Stimulated activated CD4-positive, alpha-beta T cell treated with anti-CD3 and anti-CD28 coated beads, Interleukin-1b, Interleukin-23, amount 100 ng/mL, for 1 hour (primary cell): ENCODE measurements around the gene FARS2.

Experiments
- DNase-seq, 2 donors: peaks; one replicate each; pipeline ENCODE4 v3.0.0-alpha.2; 2020; ENCODE audit warnings: low read depth in 2 of 2

The FARS2 gene

DNA sequence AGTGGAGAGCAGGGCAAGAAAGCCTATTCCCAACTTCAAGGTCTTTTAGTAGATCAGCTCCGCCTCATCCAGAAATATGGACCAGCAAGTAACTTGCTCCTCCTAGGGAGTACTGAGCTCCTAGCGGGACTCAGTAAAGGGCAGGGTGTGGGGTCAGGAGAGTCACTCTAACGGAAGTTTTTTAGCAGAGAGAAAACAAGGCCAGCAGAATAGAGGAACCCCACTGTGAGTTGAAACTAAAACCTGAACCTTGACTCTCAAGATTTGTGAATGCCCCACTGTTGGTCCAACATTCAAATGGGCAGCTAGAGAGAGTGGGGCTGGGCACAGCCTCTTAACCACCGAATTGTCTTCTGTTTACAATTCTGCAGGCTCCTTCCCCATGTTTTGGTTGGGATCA, 244.8 kb downstream of the FARS2 start:
- no peak for DNase-seq

DNA sequence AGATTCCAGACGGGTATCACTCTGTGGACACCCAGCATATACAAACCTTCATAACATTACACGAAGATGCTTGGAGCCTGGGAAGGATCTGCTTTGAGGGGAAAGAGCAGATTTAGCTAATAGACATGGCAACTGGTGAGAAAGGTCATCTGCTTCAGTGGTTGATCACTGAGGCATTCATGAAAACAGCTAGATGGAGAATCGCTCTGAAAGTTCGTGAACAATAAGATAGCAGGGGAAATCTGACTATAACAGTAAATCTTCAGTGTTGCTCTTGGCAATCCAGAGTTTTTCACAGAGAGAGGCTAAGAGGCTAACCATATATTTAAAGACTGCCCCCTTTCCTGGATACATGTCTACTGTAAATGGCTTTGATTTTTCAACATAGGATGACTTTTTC, 245.3 kb downstream of the FARS2 start:
- DNase-seq: no peak

DNA sequence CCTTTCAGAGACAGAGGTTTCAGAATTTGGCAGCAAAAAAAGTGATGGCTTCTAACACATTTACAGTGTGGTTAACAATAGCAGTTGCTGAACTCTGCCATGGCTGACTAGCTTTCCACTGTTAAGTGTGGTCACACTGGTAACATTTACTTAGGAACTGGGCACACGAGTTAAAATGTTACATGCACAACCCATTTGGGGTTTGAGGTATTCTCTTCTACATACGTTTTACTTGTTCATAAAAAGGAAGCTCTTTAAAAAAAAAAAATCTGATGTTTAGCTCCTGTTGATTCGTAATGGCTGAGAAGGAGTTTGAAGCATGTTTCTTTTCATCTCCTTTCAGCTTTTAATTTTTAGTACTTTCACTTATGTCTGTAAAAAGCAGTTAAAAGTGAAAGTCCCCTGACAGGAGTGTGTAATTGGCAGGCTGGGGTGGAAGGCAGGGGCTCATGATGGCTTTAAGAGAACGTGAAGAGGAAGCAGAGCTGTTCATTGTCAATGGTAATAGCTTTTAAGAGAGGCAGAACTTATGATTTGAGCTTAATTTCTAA, 245.9 kb downstream of the FARS2 start:
- no peak for DNase-seq

DNA sequence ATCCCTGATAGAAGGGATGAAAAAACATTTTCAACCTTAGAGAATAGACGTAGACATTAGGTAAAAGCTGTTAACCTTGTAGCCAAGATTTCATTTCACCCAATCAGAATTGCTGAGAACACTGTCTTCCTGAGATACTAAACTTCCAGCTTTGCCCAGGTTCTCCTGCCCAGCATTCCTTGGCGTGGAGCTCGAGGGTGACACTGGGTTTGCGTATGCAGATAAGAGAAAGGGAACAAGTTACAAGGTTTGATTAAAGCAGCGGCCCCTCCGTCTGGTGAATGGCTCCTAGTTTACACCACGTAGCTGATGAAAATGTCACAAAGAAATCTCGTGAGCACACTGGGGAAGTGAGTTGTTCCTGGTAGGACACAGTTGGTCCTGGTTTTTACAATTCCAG, 247.8 kb downstream of the FARS2 start:
- no peak for DNase-seq

DNA sequence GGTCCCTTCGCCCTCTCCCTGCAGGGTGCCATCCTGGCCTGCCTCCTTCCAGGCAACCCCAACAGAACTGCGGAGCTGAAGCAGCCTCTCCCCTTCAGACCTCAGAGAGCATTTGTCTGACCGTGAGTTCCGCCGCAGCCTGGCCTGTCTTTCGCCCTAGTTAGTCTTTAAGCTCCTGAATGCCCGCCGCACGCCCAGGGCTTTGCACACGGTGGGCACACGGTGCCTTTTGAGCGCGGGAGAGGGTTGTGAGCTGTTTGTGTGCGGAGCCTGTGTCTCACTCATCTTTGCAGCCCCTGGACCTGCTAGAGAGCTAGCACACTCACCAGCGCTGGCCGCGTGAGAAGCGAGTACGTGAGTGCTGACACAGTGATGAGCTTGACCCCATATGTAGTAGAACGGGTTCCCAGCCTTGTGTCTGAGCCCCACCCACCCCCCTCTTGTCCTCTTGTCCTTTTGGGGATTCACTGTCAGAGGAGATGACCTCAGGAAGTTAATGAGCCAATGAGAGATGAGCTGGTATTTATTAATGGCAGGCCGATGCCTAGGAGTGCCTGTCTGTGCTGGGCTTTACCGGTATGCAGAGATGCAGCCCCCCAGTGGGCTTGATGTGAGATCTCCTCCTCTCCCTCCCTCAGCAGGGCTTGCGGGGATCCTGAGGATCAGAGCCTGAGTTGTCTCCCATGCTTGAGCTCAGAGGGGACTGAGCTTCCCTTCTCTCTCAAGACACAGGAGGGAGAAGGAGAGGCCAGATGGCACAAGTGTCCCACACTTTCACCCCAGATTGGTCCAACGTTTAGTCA, 249.2 kb downstream of the FARS2 start:
- DNase-seq: no peak

DNA sequence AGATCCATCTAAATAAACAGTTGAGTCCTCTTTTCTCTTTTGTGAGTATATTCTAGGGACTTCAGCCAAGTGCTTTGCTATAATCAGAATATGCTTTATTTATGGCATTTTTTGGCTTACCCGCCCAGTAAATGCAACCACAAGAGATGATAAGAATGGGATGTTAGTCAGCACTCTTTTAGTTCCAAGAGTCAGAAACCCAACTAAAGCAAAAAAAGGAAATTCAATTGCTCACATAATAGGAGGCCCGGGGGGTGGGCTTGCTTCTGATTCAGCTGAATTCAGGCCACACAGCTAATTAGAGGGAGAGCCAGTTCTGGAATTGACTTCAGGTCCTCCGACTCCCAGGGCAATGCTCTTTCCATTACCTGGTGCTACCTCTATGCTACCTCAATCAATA, 250.6 kb downstream of the FARS2 start:
- DNase-seq: no peak

DNA sequence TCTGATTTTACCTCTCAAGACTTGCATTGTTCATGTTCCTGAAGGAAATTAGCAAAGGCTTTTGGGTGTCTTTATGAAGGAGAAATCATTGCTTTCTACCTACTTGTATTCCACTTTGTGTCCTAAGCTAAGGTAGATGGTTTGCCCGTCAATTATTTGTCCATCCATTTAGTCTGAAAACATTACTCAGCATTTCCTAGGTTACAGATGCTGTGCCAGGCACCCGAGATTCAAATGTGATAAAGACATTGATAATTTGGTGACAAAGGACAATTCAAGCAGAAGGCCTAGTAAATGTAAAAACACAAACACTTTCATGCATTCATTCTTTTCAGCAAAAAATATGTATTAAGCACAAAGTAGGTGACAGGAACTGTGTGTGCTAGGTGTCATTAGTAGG, 251.1 kb downstream of the FARS2 start:
- no peak for DNase-seq

DNA sequence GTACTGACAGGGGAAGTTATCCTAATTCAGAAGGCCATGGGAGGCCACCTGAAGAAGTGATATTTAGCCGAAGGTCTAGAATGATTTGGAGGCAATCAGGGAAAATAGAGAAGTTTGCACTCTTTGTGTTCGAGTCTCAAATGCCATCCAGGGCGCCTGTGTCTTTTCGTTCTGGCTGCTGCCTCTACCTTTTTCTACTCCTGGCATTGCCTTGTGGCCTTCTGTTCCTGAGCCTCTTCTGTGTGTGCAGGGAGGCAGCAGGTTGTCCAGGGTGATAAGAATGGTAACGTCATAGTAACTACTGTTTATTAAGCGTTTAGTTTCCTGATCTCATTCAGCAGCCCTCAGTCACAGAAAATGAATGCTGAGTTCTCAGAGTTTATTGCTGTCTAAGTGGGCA, 252.1 kb downstream of the FARS2 start:
- DNase-seq: no peak

DNA sequence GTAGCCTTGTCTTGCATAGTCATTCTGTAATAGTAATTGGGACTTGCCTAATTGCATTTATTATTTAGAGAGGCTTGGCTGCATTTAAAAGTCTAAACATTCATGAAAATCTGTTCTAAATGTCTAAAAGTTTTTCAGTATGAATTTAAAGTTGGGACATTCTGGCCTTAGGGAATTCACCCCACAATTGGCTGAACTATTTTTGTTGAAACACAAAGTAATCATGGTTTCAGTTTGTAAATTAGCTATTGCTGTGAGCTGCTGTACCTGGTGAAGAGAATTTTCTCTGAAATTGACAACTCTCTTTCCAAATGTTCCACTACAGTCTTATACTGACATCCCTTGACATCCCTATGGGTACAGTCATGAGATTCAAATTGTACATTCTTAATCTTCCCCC, 253.0 kb downstream of the FARS2 start:
- DNase-seq: no peak

DNA sequence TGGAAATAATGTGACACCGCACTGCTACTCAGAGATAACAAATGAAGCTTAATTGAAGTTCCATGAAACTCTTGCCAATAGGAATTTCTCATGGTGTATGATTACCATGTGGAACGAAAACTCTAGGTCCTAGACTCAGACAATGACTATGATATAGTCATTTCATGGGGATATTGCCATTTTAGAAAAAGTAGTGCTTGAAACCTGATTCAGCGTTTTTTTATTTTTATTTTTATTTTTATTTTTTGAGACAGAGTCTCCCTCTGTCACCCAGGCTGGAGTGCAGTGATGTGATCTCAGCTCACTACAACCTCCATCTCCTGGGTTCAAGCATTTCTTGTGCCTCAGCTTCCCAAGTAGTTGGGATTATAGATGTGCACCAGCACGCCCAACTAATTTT, 253.9 kb downstream of the FARS2 start:
- no peak for DNase-seq

DNA sequence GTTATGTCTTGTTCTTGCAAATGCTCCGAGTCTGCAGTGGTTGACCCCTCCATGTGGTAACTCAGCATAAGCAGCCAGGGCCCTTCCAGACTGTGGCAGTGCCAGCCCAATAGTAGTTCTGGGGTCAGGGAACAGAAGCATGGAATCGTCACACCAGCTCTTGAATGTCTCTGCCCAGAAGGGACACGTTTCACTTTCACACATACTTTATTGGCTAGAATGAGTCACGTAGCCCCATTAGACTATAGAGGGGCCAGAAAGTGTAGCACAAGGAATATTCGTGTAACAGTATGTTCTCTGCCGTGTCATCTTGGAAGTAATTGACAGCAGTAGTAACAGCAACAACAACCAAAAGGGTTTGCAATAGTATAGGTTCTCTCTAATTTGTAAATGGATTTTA, 254.7 kb downstream of the FARS2 start:
- DNase-seq: no peak

DNA sequence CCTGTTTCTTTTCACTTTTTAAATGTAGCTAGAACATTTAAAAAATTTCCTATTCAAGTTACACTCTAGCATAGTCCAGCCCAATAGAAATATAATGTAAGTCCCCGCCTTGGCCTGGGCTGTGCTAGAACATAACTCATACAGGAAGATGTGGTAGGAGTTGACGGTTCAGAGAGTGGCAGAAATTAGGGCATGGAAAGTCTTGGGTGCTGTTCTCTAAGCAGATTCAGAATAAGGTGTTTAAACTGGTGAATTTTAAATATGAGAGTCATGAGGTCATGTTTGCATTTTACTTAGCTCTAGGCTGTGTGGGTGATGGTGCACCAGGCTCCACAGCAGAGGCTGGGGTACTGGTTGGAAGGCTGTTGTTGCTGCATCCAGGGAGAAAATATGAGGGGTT, 256.5 kb downstream of the FARS2 start:
- no peak for DNase-seq

DNA sequence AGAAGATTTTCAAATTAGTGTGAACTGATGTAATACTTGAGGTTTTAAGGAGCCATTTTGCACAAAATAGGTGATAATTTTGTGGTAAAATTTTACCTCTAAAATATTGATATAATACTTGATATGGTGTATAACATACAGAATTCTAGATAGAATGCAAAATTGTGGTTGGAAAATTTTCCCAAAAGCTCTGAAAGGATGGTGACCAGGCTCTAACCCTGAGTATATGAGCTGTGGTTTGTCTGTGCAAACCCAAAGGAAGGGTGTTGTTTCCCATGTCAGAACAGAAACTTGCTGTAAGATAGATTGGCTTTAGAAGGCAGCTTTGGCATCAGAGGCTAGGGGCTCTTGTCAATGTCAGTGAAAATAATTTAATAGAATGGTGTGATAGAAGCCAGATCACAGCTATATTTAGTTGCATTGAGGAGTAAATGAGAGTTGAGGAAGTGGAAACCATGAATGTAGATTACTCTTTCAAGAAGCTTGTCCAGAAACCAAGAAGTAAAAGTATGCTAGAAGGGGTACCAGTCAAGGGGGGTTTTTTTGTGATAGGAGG, 257.7 kb downstream of the FARS2 start:
- no peak for DNase-seq

DNA sequence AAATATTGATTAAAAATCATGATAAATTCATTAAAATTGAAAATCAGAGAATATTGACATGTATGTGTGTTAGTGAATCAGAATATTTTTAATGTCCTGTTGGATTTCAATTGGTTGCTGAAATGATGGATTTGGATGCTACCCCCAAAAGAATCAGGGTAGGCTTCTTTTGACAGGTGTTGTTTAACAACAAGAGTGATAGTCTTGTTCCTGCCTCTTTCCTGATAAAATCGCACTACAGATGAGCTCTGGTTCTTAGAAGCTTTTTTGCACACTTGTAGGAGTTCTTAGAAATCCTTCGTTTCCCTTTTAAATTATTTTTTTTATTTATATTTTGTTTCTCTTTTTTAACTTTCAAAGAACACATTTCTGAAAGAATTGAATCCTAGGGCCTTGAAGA, 259.5 kb downstream of the FARS2 start:
- DNase-seq: no peak

DNA sequence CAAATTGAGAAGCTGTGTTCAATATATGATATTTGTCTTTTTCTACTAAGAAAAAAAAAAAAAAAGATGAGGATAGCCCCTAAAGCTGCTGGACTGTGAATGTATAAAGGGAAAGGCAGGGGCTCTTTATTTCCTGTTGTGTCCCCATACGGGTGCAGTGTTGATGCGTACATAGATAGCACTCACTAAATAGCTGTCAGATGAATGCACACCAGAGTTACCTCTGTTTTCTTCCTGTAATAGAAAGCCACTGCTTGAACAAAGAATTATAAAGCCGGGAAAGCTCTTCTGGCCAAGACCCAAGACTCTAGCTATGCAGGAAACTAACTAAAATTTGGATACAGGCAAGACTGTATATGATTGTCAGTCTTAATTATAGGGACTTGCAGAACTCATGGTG, 260.0 kb downstream of the FARS2 start:
- DNase-seq: no peak

DNA sequence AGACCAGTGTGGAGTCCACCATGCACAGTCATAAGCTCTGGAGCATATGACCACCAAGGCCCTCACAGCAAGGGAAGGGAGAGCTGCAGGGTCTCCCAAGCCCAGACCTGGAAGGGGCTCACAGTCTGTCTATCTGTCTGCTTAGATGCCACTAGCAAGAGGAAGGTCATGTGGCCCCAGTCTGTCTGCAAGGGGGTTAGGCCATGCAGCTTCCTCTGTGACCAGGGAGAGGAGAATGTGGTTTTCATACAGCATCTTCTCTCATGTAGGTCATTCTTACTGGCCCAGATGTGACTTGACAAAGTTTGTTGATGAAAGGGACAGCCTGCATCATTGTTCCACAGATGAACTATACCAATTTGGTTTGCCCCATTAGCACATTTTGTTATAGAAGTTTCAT, 260.8 kb downstream of the FARS2 start:
- DNase-seq: no peak

DNA sequence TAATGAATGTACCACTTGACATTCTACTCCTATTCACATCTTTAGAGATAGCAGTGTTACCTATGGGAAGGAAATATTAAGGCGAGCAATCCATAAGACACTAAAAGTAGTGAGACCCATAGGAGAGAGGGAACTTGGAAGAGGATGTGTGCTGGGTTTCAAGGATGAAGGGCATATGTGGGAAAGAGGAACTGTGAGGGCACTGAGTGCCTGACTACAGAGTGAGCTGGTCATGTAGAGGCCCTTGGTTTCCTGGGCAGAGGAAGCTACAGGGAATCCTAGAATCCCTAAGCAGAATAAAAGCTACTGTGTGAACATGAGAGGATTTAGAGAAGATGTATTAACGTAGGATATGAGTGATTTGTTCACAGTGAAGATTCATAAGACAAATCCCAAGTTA, 262.8 kb downstream of the FARS2 start:
- no peak for DNase-seq

DNA sequence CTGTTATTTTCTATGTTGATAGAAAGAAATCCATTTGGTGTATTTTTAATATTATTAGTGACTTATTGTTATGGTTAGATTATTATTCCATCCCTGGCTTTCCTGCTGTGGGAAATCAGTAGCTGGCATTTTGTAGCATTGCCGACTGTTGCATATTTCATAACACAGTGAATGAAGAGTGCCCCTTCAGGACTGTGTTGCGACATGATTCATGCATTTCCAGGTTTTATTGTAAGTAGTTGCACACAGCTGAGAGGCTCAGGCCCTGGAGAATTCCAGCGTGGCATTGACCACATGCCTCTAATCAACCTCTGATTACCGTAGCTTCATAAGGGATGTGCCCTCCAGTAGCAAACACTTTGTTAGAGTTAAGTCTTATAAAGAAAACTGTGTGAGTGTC, 263.9 kb downstream of the FARS2 start:
- DNase-seq: no peak

DNA sequence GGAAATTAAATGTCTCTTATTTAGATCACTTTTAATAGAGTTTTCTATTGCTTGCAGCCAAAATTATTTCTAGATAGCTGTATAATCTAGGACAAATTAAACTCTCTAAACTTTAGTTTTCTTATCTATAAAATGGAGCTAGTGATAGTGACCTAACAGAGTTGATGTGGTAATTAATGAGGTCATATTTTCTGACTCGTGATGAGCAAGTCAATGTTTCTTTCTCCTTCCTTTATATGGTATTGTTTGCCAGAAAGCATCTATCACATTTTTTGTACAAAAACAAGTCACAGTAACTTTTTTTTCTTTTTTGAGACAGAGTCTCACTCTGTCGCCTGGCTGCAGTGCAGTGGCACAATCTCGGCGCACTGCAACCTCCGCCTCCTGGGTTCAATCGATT, 267.7 kb downstream of the FARS2 start:
- DNase-seq: no peak

DNA sequence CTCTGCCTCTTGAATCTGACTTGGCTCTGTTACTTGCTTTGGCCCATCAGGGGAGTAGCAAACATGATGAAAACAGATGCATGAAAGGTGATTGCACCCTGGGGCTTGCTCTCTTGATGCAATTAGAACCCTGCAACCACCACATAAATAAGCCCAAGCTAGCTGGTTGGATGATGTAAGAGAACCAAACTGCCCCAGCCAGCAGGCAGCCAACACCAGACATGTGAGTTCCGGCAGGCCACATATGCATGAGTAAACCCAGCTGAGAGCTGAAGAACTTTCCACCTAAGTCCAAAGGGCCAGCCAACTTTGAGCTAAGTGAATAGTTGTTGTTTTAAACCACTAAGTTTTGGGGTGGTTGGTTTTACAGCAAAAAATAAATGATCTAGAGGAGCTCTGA, 268.4 kb downstream of the FARS2 start:
- no peak for DNase-seq

DNA sequence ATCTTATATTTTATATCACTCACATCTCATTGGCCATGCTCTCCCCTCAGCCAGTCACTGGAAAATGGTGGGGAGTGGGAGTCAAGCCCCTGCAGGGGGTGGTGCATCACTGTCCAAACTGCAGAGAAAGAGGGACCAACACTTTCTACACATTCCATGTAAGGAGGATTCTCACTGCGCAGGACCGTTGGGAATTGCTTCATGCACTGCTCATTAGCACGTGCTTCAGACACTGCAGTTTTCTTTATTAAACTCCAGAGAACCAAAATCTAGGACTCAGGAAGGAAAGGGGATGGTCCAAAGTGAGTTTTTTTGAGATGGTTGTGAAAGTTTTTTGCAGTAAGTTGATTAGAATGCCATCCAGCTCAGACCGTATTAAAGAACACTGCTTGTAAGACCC, 269.8 kb downstream of the FARS2 start:
- DNase-seq: no peak

DNA sequence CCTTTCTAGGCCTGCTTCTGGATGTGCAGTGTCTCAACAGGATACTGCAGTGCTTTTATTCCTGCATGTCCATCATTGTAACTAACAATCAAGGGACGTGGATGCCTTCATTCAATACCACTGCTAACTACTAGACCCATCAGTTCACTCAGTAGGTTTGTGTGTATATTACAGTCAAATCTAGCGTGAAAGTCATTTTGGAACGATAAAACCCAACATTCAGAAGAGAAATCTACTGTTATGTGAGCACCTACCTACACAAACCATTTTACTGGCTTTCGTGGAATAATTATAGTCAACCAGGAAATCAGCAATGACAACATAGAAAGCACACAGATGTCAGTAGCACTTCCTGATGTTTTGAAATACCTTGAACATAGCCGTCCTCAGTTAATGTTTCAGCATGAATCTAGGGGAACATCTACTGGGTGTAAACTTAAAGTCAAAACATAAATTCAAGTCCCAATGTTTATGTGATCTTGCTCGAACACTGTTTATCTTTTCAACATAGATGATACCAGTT, 270.6 kb downstream of the FARS2 start:
- DNase-seq: no peak

DNA sequence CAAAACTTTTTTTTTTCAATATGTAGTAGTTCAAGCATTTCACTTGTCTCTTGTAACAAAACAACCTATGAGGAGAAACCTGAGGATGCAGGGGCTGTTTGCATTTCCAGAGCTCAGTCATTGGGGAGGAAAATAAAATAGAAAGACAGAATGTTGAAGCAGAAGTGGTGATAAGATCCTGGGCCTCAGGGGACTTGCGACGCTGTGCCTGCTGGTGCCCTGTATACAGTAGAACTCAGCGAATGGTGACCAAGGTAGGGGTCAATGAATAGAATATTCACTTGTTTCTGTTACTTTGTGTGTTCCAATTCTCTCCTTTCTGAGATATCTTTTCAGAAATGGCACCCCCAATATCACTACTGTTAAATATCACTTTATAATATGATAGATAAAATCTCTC, 271.6 kb downstream of the FARS2 start:
- no peak for DNase-seq
